OCI-M2 (cell line): ENCODE measurements around the gene DBNL.

ENCODE experiments used
- DNase-seq: peaks from one replicate; lab custom pipeline; 2025; ENCODE audit not compliant: unreplicated experiment; lab: John Stamatoyannopoulos, UW

The DBNL gene

GRCh38 chr7:44042221-44042620 lies 2.3 kb upstream of the DBNL start:
- DNase-seq = no peak

- DNase-seq = no peak
Measured at GRCh38 chr7:44043902-44044301, 600 bp upstream of the DBNL start.

DNA sequence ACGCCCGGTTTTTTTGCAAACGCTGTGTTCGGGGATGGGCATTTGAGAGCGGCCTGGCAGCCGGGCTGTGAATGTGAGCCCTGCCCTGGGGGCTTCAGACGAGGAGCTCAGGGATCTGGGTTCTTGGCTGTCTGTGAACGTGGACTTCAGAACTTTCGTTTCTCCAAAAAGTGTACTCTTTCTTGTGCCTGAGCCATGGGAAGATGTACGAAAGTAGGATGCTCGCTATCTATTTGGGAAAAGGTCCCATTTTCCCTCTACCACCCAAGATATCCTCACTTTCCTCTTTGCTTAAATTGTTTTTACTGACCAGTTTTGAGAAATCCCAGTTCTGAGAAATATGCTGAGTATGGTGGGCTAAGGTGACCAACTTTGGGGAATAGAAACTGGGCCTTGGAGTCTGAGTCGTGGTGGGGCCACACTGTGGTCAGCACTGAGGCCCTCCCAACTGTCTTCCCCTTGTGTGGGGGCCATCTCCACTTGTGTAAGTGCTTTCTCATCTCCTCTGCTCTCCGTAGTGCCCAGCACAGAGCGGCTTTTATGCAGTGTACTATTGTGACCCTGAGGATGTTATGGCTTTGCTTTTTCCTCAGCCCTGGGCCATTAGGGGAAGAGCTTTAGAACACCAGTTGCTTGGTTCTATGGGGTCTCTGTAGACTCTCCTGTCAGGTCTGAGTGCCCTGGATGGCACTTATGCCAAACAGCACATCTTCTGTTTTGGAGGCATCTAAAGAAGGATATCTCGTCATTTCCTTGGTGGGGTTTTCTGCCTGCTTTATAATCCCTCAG lies 918 bp downstream of the DBNL start:
- DNase-seq = no peak

DNA sequence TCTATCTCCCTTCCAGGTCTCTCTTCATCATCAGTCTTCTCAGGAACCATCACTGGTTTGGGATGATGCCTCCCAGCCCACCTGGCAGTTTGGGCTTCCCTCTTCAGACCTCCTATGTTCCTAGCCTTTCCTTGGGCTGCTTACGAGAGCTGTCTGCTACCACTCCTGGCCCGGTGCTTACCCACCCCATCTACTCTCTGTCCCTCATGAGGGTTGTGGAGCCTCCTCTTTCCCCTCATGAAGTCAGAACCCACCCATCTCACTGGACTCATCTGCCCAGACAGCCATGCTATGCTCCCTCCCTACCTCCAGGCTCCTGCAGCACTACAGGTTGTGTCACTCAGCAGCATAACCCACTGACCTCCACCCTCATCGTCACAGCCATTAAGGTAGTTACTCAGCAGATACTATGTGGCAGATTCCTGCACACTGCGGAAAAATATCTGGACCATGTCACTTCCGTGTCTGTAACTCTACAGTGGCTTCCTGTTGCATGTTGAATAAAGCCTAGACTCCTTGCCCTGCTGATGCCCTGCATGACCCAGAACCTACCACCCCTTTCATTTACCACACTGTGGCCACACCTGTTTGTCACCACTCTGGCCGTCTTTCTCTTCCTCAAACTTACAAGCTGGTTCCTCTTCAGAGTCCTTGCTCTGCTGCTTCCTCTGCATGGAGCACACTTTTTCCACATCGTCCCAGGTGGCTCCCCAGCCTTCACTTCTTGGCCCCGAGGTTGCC lies 2.0 kb downstream of the DBNL start:
- DNase-seq = no peak

DNA sequence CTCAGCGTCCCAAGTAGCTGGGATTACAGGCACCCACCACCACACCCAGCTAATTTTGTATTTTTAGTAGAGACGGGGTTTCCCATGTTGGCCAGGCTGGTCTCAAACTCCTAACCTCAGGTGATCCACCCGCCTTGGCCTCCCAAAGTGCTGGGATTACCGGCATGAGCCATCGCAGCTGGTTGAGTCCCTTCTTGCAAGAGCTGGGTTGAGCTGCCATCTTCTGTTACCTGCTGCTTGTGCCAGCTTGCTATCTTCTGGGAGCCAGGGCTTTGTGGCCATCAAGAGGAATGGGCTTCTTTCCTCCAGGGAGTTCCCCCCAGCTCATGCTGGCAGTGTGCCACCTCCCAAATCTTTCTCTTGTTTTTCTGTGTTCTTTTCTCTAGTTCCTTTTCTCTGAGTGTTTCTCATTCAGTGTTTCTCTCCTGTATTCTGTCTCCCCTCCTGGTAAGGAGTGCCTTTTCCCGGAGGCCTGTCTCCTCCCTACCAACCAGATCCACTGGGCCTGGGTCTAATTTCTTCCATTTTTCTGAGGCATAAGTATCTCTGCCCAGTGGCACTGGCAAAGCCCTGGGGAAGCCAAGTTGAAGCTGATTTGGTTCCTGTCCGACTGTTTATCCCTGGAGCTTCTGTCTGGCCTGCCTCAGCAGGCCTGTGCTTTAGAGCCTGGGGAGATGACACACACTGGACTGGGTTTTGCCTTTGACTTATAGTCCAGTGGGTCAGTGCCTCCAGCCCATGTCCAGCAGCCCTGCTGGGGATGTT lies 3.7 kb downstream of the DBNL start:
- DNase-seq = no peak

GRCh38 chr7:44050121-44050914 lies 5.8 kb downstream of the DBNL start:
- no peak for DNase-seq

GRCh38 chr7:44050915-44051560 lies 6.5 kb downstream of the DBNL start:
- DNase-seq = no peak

- no peak for DNase-seq
Measured at GRCh38 chr7:44051611-44052220, 7.2 kb downstream of the DBNL start.

- no peak for DNase-seq
Measured at GRCh38 chr7:44052771-44053365, 8.4 kb downstream of the DBNL start.

DNA sequence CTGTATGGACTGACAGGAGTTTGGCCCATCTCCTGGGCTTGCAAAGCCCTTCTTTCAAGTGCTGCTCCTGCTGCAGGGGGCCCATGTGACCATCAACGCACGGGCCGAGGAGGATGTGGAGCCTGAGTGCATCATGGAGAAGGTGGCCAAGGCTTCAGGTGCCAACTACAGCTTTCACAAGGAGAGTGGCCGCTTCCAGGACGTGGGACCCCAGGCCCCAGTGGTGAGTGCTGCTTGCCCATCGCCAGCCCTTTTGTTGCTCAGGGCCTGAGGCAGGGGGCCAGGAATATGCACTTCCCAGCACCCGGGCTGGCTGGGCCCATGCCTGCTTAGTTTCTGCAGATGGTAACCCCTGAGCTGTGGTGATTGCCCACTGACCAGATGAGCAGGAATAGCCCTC lies 12.2 kb downstream of the DBNL start:
- no peak for DNase-seq

DNA sequence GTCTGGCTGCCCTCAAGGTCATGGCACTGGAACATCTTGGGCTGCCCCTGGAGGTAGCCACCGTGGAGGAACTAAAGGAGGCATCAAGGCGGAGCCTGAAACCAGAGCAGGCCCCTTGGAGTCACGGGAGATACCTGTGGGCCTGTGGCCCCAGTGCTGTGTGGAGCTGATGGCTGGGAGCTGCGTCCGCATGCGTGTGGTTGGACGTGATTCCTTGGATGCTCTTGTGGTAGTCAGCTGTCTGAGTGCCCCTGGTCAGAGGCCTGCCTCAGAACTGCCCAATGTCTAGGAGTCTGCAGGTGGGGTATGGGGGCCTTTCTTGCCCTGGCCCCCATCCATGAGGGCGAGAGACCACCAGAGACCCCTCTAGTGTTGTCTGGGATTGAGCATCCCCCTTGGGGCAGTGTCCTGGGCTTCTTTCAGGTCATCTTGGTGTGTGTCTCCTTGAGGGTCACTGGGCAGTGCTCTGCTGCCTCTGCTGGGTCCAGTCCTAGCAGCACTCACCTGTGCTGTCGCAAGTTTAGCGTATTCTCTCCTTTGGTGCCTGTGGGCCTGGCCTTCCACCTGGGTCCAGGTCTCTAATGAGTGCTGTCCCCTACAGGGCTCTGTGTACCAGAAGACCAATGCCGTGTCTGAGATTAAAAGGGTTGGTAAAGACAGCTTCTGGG lies 12.8 kb downstream of the DBNL start:
- DNase-seq = no peak

GRCh38 chr7:44057849-44058758 lies 13.6 kb downstream of the DBNL start:
- DNase-seq = no peak

GRCh38 chr7:44058759-44059218 lies 14.3 kb downstream of the DBNL start:
- DNase-seq = no peak

- DNase-seq = no peak
Measured at GRCh38 chr7:44059219-44060090, 15.0 kb downstream of the DBNL start.

DNA sequence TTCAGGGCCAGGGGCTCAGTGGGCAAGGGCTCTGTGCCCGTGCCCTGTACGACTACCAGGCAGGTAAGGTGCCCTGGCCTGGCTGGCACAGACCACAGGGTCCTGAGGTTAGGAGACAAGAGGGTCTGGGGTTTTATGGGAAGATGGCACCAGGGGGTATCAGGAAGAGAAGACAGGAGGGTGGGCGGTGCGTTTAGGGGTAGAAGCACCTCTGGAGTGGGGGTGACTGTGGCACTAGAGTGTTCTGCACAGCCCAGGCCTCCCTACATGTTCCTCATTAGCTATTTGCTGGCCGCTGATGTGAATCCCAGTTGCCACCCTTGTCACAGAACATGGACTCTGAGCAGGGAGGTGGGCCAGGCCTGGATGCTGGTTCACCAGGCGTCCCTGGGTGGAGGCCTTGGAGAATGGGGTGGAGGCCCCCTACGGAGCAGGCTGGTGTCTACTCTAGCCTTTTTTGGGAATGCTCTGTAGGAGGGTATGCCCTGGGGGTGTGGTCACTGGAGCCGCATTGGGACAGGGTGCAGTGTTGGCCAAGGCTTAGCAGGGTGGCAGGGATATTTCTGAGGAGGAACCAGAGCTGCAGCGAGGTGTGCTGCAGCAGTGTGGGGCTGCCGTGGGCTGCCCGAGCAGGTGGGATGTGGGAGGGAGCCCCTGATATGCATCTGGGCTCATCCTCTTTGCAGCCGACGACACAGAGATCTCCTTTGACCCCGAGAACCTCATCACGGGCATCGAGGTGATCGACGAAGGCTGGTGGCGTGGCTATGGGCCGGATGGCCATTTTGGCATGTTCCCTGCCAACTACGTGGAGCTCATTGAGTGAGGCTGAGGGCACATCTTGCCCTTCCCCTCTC lies 15.8 kb downstream of the DBNL start:
- no peak for DNase-seq
